HPDE6-E6E7 (cell line): ENCODE data around the gene DRD2.

Experiments
- DNase-seq: peaks from one replicate; pipeline ENCODE4 v3.0.0; 2011; ENCODE audit warnings: missing footprints; ENCODE audit errors: extremely low spot score

Gene DRD2

GRCh38 chr11:113400631-113401230, 74.5 kb downstream of the DRD2 start:
- no peak for DNase-seq

GRCh38 chr11:113398669-113399430, 76.3 kb downstream of the DRD2 start:
- DNase-seq: no peak

GRCh38 chr11:113397821-113398220, 77.4 kb downstream of the DRD2 start:
- no peak for DNase-seq

- DNase-seq: no peak
These were observed 78.0 kb downstream of the DRD2 start for GRCh38 chr11:113397212-113397611.

GRCh38 chr11:113396690-113397089, 78.5 kb downstream of the DRD2 start:
- no peak for DNase-seq

- no peak for DNase-seq
These were observed 79.3 kb downstream of the DRD2 start for GRCh38 chr11:113395782-113396336.

- DNase-seq: no peak
These were observed 80.3 kb downstream of the DRD2 start for GRCh38 chr11:113394919-113395318.

GRCh38 chr11:113393501-113393985, 81.7 kb downstream of the DRD2 start:
- DNase-seq: no peak

- no peak for DNase-seq
These were observed 82.8 kb downstream of the DRD2 start for GRCh38 chr11:113392236-113392921.

- no peak for DNase-seq
These were observed 85.9 kb downstream of the DRD2 start for GRCh38 chr11:113389272-113389671.

- no peak for DNase-seq
These were observed 87.5 kb downstream of the DRD2 start, which contains the start of gene ANKK1 for GRCh38 chr11:113387605-113388211. ANKK1 (plus strand) TSS chr11:113387779; CDS start chr11:113387885, 106 bp downstream.

GRCh38 chr11:113386866-113387265, 88.3 kb downstream of the DRD2 start:
- DNase-seq: no peak

GRCh38 chr11:113385749-113386148, 89.4 kb downstream of the DRD2 start:
- no peak for DNase-seq

- DNase-seq: peak; percentile 93
These were observed 90.6 kb downstream of the DRD2 start for GRCh38 chr11:113384551-113384950.

- DNase-seq: no peak
These were observed 93.1 kb downstream of the DRD2 start for GRCh38 chr11:113382121-113382520.

GRCh38 chr11:113378692-113379091, 96.5 kb downstream of the DRD2 start:
- no peak for DNase-seq

GRCh38 chr11:113377681-113378412, 97.4 kb downstream of the DRD2 start:
- no peak for DNase-seq

- no peak for DNase-seq
These were observed 99.0 kb downstream of the DRD2 start for GRCh38 chr11:113376156-113376555.

- no peak for DNase-seq
These were observed 99.8 kb downstream of the DRD2 start for GRCh38 chr11:113375402-113375801.

- DNase-seq: no peak
These were observed 101.1 kb downstream of the DRD2 start for GRCh38 chr11:113373981-113374560.

- DNase-seq: no peak
These were observed 101.9 kb downstream of the DRD2 start for GRCh38 chr11:113373306-113373705.
